Keratinocyte (primary cell): ENCODE measurements around the gene MYO10. TPM values are rescaled to one million over a fixed set of nuclear protein-coding genes. Genes with fewer than 3 reads are reported as not detected.

ENCODE experiments used
- DNase-seq: peaks from one replicate; pipeline ENCODE4 v3.0.0-alpha.2; 2011; ENCODE audit warnings: low read depth, missing footprints, low spot score
- FAIRE-seq: peaks from 2 replicates; lab custom pipeline; 2011; peaks lifted over from hg19 to GRCh38; lab: Jason Lieb, UNC
- H2AFZ ChIP-seq: 2 replicates; pipeline ENCODE4 v1.6.0; 2012; ENCODE audit warnings: low read length, control low read depth, inconsistent platforms; ENCODE audit not compliant: control insufficient read depth
- H3K27ac ChIP-seq: 2 replicates; pipeline ENCODE4 v1.5.1; 2011; ENCODE audit warnings: low read length; ENCODE audit not compliant: control insufficient read depth, insufficient read depth
- H3K27me3 ChIP-seq: 3 replicates; pipeline ENCODE4 v1.6.0; 2011; ENCODE audit warnings: low read length; ENCODE audit not compliant: control insufficient read depth, insufficient read depth; ENCODE audit errors: extremely low read depth
- H3K36me3 ChIP-seq, 2 experiments: 2 replicates in 1 of 2; 3 replicates in 1 of 2; pipeline ENCODE4 v1.5.1; 2011; ENCODE audit warnings: low read length in 2 of 2, mild to moderate bottlenecking in 1 of 2; ENCODE audit not compliant: control insufficient read depth in 2 of 2, insufficient read depth in 2 of 2; ENCODE audit errors: extremely low read depth in 1 of 2
- H3K4me1 ChIP-seq: 3 replicates; pipeline ENCODE4 v1.5.1; 2011; ENCODE audit warnings: low read length; ENCODE audit not compliant: control insufficient read depth, insufficient read depth; ENCODE audit errors: extremely low read depth
- H3K4me2 ChIP-seq: 3 replicates; pipeline ENCODE4 v1.6.0; 2011; ENCODE audit warnings: low read depth, low read length; ENCODE audit not compliant: control insufficient read depth, insufficient read depth; ENCODE audit errors: extremely low read depth
- H3K4me3 ChIP-seq, 3 experiments: fragments of 200-600 bp in 1 of 3; sonication (generic) in 1 of 3; 2 replicates in 2 of 3; 3 replicates in 1 of 3; pipeline ENCODE4 v1.5.1; 2011 to 2016; ENCODE audit warnings: low read length in 3 of 3, mild to moderate bottlenecking in 3 of 3, control low read depth in 2 of 3, inconsistent platforms in 1 of 3, low read depth in 1 of 3, mixed read lengths in 1 of 3, mixed run types in 1 of 3, moderate library complexity in 1 of 3; ENCODE audit not compliant: control insufficient read depth in 2 of 3, insufficient read depth in 2 of 3; ENCODE audit errors: extremely low read depth in 1 of 3
- H3K79me2 ChIP-seq: 2 replicates; pipeline ENCODE4 v1.6.0; 2012; ENCODE audit warnings: low read length; ENCODE audit not compliant: control insufficient read depth, insufficient read depth
- H3K9ac ChIP-seq: 3 replicates; pipeline ENCODE4 v1.6.0; 2011; ENCODE audit warnings: low read length; ENCODE audit not compliant: control insufficient read depth, insufficient read depth; ENCODE audit errors: extremely low read depth
- H3K9me1 ChIP-seq: 3 replicates; pipeline ENCODE4 v1.6.0; 2011; ENCODE audit warnings: low read length; ENCODE audit not compliant: control insufficient read depth, insufficient read depth; ENCODE audit errors: extremely low read depth
- H3K9me3 ChIP-seq: 2 replicates; pipeline ENCODE4 v1.5.1; 2012; ENCODE audit warnings: low read depth, low read length; ENCODE audit not compliant: control insufficient read depth
- H4K20me1 ChIP-seq: 3 replicates; pipeline ENCODE4 v1.6.0; 2011; ENCODE audit warnings: low read length; ENCODE audit not compliant: control insufficient read depth, insufficient read depth; ENCODE audit errors: extremely low read depth
- CTCF ChIP-seq, 3 experiments: IDR thresholded peaks in 1 of 3; conservative IDR thresholded peaks in 1 of 3; optimal IDR thresholded peaks in 1 of 3; 2 replicates in 2 of 3; 3 replicates in 1 of 3; pipeline versions ENCODE3 to v1.5.1; 2011; ENCODE audit warnings: low read length in 3 of 3, mild to moderate bottlenecking in 3 of 3, moderate library complexity in 2 of 3, control low read depth in 1 of 3, inconsistent platforms in 1 of 3; ENCODE audit not compliant: insufficient read depth in 2 of 3; ENCODE audit errors: extremely low read depth in 1 of 3
- EZH2 ChIP-seq: IDR thresholded peaks from one replicate; pipeline ENCODE4 v1.6.1; 2012; ENCODE audit warnings: inconsistent platforms, mild to moderate bottlenecking, low read length, moderate library complexity
- dilution Hi-C: fragments of 300-500 bp; cut with MboI; formaldehyde crosslinking; loops from one replicate; pipeline ENCODE4 v1.7.0; 2020; ENCODE audit warnings: low sequenced_read_pairs; ENCODE audit not compliant: extremely low pct_ligation_motif_present
- polyA plus RNA-seq, 5 experiments: library from polyadenylated mRNA; depleted of rRNA in 3 of 5; stranded (reverse) in 3 of 5; stranded (forward) in 1 of 5; unstranded in 1 of 5; fragments of >200 nt; gene quantifications; 1 replicate in 1 of 5; 2 replicates in 3 of 5; 3 replicates in 1 of 5; pipeline versions ENCODE4 v1.2.1 to v1.2.3, GENCODE V29; 2011 to 2012; ENCODE audit warnings: missing spikeins in 2 of 5, low read depth in 1 of 5, low replicate concordance in 1 of 5

MYO10 gene
- polyA plus RNA-seq, 1 donor (not counting 4 experiments of a cell fraction or from before 2014, with no cell fraction given) = 22.0 TPM

- Histone ChIP-seq H3K9me3 (no peaks in the 10 kb centered on the region), H3K27me3 (no peaks in the 10 kb centered on the region), H3K4me2 (peak overlapping the region; percentile 60), H4K20me1 (peaks cover 16% of the 10 kb centered on the region), H3K4me3 (peak overlapping the region in 1 of 3 experiments; percentile 18), H3K27ac (peak overlapping the region; percentile 58), H2AFZ (no peak overlapping the region), H3K79me2 (peaks cover 82% of the 10 kb centered on the region), H3K9me1 (peaks cover 6% of the 10 kb centered on the region), H3K4me1 (peaks cover 23% of the 10 kb centered on the region), H3K9ac (no peak overlapping the region), H3K36me3 (peaks cover 1 to 5% of the 10 kb centered on the region in 2 experiments)
- peak; percentile 36 for FAIRE-seq
- TF ChIP-seq EZH2 = no peak
- dilution Hi-C loops = no loop called here
- peak; percentile 7 for DNase-seq
Observed at GRCh38 chr5:16869821-16870796, 66.0 kb downstream of the MYO10 start.

DNA sequence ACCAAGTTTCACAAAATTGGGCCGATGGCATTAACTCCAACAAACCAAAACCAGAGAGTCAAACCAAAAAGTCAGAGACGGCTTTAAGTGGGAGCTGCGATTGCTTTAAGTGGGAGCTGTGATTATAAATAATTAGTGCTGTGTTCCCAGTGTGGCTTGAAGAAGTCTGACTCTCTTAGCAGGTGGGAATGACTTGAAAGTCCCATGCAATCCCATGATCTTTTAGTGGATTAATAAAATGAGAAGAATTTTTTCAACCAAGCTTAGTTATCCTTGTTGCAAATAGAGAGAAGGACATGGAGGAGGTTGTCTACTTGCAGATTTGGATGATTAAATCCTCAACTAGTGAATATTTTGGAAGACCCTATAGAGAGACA is 68.5 kb downstream of the MYO10 start:
- peaks cover 8% of the 10 kb centered on the region for H3K9me1 ChIP-seq
- no peak overlapping the region for H3K4me2 ChIP-seq
- peaks cover 16% of the 10 kb centered on the region for H4K20me1 ChIP-seq
- no peak overlapping the region for H3K9ac ChIP-seq
- no peak for TF ChIP-seq CTCF (optimal IDR thresholded peaks at IDR 0.05 in 1 of 3, IDR thresholded peaks at IDR 0.05 in 1 of 3, conservative IDR thresholded peaks at IDR 0.05 in 1 of 3; ENCODE audit: extremely low read depth in 1 of 3, insufficient read depth in 2 of 3, low read length in 3 of 3)
- TF ChIP-seq EZH2 = no peak
- H2AFZ ChIP-seq = no peak overlapping the region
- H3K27me3 ChIP-seq = no peaks in the 10 kb centered on the region
- no peak overlapping the region for H3K4me3 ChIP-seq
- peaks cover 4 to 10% of the 10 kb centered on the region in 2 experiments for H3K36me3 ChIP-seq
- no peaks in the 10 kb centered on the region for H3K9me3 ChIP-seq
- DNase-seq = no peak
- H3K4me1 ChIP-seq = peaks cover 23% of the 10 kb centered on the region
- H3K27ac ChIP-seq = no peak overlapping the region
- peaks cover 89% of the 10 kb centered on the region for H3K79me2 ChIP-seq
- FAIRE-seq = no peak
- dilution Hi-C loops = no loop called here
